ENCODE measurements around the gene CITED4.

- TF ChIP-seq ZFP3 (CRISPR knock-in tag; IDR thresholded peaks at IDR 0.05) (no peak), CSRNP3 (CRISPR knock-in tag; IDR thresholded peaks at IDR 0.05) (no peak), TSHZ2 (CRISPR knock-in tag; IDR thresholded peaks at IDR 0.05) (no peak)
Measured at GRCh38 chr1:40903106-40903505, 40.9 kb upstream of the CITED4 start.
